Measurements from ENCODE around the gene MACROD2. TPM values are rescaled to one million over a fixed set of nuclear protein-coding genes. Genes with fewer than 3 reads are reported as not detected.

The MACROD2 gene
- polyA plus RNA-seq, 1 donor from 2014 or later = 23.2 TPM

DNA sequence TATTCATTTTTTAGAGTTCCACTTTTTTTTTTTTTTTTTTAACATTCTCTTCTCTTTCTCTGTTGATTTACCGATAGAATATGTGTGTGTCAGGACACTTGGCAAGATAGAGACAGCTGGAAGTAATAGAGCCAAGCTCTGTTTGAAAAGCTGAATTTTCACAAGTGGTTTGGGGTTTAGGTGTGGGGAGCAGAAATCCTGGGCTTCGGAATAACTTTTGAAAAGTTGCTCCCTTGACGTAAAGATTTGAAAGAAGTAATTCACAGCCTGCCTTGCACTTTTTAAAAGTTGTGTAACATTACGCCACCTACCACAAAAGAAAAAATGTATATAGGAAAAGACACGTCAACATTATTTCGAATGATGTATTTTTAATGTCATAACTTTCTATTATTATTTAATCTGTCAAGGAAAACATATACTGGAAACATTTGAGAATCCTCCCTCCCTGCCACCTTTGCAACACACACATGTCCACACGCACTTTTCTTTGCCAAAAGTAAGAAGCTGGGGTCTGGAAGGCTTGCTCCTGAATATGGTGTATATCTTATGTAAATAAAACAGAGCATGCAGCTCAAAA is 1660.1 kb downstream of the MACROD2 start:
- Histone ChIP-seq H3K9ac (ENCODE audit: low read length) (no peak overlapping the region), H4K20me1 (ENCODE audit: insufficient read depth) (no peaks in the 10 kb centered on the region), H3K4me2 (ENCODE audit: low read length) (no peak overlapping the region), H2AFZ (ENCODE audit: low read depth, low read length) (no peak overlapping the region), H3K36me3 (ENCODE audit: insufficient read depth, low read length) (no peaks in the 10 kb centered on the region), H3K9me3 (ENCODE audit: low read length) (no peaks in the 10 kb centered on the region), H3K27me3 (ENCODE audit: insufficient read depth, low read depth, low read length) (no peaks in the 10 kb centered on the region), H3K79me2 (replicated peaks; ENCODE audit: insufficient read depth, low read length) (no peaks in the 10 kb centered on the region), H3K9me2 (ENCODE audit: insufficient read depth, low read length) (no peaks in the 10 kb centered on the region), H3K27ac (ENCODE audit: low read length) (no peak overlapping the region), H3F3A (ENCODE audit: insufficient read depth, low read length, poor library complexity, severe bottlenecking) (no peaks in the 10 kb centered on the region), H3K4me3 (ENCODE audit: low read length) (no peak overlapping the region)
- TF ChIP-seq MXI1 (conservative IDR thresholded peaks at IDR 0.05; ENCODE audit: poor library complexity, severe bottlenecking) = no peak
- no peak for TF ChIP-seq POLR2AphosphoS5 (IDR thresholded peaks at IDR 0.05)
- no peak for TF ChIP-seq CTCF (IDR thresholded peaks at IDR 0.05; ENCODE audit: poor library complexity, severe bottlenecking)
- TF ChIP-seq REST (IDR thresholded peaks at IDR 0.05; ENCODE audit: borderline replicate concordance) = no peak
- TF ChIP-seq RAD21 (conservative IDR thresholded peaks at IDR 0.05) = no peak
- TF ChIP-seq EP300 (conservative IDR thresholded peaks at IDR 0.05; ENCODE audit: poor library complexity, severe bottlenecking) = no peak

- Histone ChIP-seq H3K36me3 (ENCODE audit: insufficient read depth, low read length) (no peaks in the 10 kb centered on the region), H3K9me2 (ENCODE audit: insufficient read depth, low read length) (no peaks in the 10 kb centered on the region), H3K27ac (ENCODE audit: low read length) (no peak overlapping the region), H3K9me3 (ENCODE audit: low read length) (no peaks in the 10 kb centered on the region), H3K4me3 (ENCODE audit: low read length) (no peak overlapping the region), H3K79me2 (replicated peaks; ENCODE audit: insufficient read depth, low read length) (no peaks in the 10 kb centered on the region), H3F3A (ENCODE audit: insufficient read depth, low read length, poor library complexity, severe bottlenecking) (no peaks in the 10 kb centered on the region), H3K9ac (ENCODE audit: low read length) (no peak overlapping the region), H4K20me1 (ENCODE audit: insufficient read depth) (no peaks in the 10 kb centered on the region), H3K27me3 (ENCODE audit: insufficient read depth, low read depth, low read length) (no peaks in the 10 kb centered on the region), H2AFZ (ENCODE audit: low read depth, low read length) (no peak overlapping the region), H3K4me2 (ENCODE audit: low read length) (no peak overlapping the region)
- no peak for TF ChIP-seq RAD21 (conservative IDR thresholded peaks at IDR 0.05)
- no peak for TF ChIP-seq EP300 (conservative IDR thresholded peaks at IDR 0.05; ENCODE audit: poor library complexity, severe bottlenecking)
- TF ChIP-seq SMC3 (conservative IDR thresholded peaks at IDR 0.05; ENCODE audit: poor library complexity) = no peak
These were observed 1660.8 kb downstream of the MACROD2 start for GRCh38 chr20:15656124-15656523.

DNA sequence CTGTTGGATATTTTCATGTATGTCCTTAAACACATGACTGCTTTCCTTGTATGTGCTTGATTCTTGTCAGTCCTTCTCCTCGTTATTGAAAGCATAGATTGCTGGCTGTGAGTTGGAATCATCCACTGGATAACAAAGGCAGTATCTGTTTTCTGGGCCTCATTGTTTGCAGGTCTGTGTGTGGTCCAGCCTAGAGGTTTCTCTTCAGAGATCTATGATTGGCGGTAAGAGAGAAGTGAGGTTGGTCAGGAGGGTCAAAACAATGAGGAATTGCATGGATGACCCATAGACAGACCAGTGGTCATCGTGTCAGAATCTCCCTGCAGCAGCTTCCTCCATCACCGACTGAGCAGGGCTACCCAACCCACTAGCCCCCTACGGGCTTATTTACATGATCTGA is 1663.0 kb downstream of the MACROD2 start:
- Histone ChIP-seq H3K27me3 (ENCODE audit: insufficient read depth, low read depth, low read length) (no peaks in the 10 kb centered on the region), H3K4me3 (ENCODE audit: low read length) (no peak overlapping the region), H3K4me2 (ENCODE audit: low read length) (no peak overlapping the region), H3K9me3 (ENCODE audit: low read length) (no peaks in the 10 kb centered on the region), H3F3A (ENCODE audit: insufficient read depth, low read length, poor library complexity, severe bottlenecking) (no peaks in the 10 kb centered on the region), H3K27ac (ENCODE audit: low read length) (no peak overlapping the region), H3K36me3 (ENCODE audit: insufficient read depth, low read length) (no peaks in the 10 kb centered on the region), H3K9ac (ENCODE audit: low read length) (no peak overlapping the region), H3K9me2 (ENCODE audit: insufficient read depth, low read length) (no peaks in the 10 kb centered on the region), H2AFZ (ENCODE audit: low read depth, low read length) (no peak overlapping the region), H3K79me2 (replicated peaks; ENCODE audit: insufficient read depth, low read length) (no peaks in the 10 kb centered on the region), H4K20me1 (ENCODE audit: insufficient read depth) (no peaks in the 10 kb centered on the region)
- TF ChIP-seq REST (IDR thresholded peaks at IDR 0.05; ENCODE audit: borderline replicate concordance) (no peak), MXI1 (conservative IDR thresholded peaks at IDR 0.05; ENCODE audit: poor library complexity, severe bottlenecking) (no peak), CTCF (IDR thresholded peaks at IDR 0.05; ENCODE audit: poor library complexity, severe bottlenecking) (no peak), RAD21 (conservative IDR thresholded peaks at IDR 0.05) (no peak), SMC3 (conservative IDR thresholded peaks at IDR 0.05; ENCODE audit: poor library complexity) (no peak), POLR2AphosphoS5 (IDR thresholded peaks at IDR 0.05) (no peak), EP300 (conservative IDR thresholded peaks at IDR 0.05; ENCODE audit: poor library complexity, severe bottlenecking) (no peak), EZH2 (IDR thresholded peaks at IDR 0.05; ENCODE audit: borderline replicate concordance, insufficient read depth, low read length, poor library complexity, severe bottlenecking) (no peak), TAF1 (IDR thresholded peaks at IDR 0.05; ENCODE audit: low read depth) (no peak)
